SK-N-MC (cell line): ENCODE results near the gene ARAP3.

Experiments
- EZH2 ChIP-seq: fragments of 200-600 bp; sonication (generic); IDR thresholded peaks from one replicate; pipeline ENCODE4 v1.6.1; 2017; ENCODE audit warnings: antibody characterized with exemption
- POLR2AphosphoS5 ChIP-seq: IDR thresholded peaks from 2 replicates; pipeline ENCODE4 v1.6.1; 2012; ENCODE audit warnings: mild to moderate bottlenecking, low read depth, low read length, borderline replicate concordance

DNA sequence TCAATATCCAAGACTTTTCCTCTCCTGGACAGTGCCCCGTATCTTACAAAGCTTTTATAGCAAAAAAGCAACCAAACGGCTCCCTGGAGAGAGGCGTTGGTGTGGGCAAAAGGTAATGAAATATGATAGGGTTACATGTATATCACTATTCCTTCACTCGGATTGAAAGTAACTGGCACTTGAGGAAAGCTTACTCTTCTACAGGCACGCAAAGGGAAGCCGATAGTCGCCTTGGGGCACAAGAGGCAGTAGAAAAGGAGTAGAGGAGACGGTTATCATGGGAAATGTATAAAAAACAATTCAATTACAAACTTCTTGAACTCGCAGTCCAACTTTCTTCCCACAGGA lies 64.4 kb downstream of the ARAP3 start:
- no peak for TF ChIP-seq EZH2
- TF ChIP-seq POLR2AphosphoS5, result no peak
